Esophagus squamous epithelium (tissue), 4 donors: ENCODE measurements around the gene INTS1.

Source experiments
- POLR2A ChIP-seq, 4 donors: fragments of 450-650 bp; IDR thresholded peaks; one replicate each; pipeline ENCODE4 v1.6.1; 2017; ENCODE audit warnings: antibody characterized with exemption in 4 of 4, mild to moderate bottlenecking in 4 of 4, moderate library complexity in 3 of 4
- TF ChIP-seq, protein P1 (sequence below), 6 experiments: fragments of 450-650 bp in 4 of 6; fragments of 200-600 bp in 2 of 6; sonication (generic) in 2 of 6; IDR thresholded peaks; one replicate each; pipeline ENCODE4 v1.5.1; 2016 to 2019; ENCODE audit warnings: antibody characterized with exemption in 6 of 6, mild to moderate bottlenecking in 4 of 6, moderate library complexity in 4 of 6

DNA sequence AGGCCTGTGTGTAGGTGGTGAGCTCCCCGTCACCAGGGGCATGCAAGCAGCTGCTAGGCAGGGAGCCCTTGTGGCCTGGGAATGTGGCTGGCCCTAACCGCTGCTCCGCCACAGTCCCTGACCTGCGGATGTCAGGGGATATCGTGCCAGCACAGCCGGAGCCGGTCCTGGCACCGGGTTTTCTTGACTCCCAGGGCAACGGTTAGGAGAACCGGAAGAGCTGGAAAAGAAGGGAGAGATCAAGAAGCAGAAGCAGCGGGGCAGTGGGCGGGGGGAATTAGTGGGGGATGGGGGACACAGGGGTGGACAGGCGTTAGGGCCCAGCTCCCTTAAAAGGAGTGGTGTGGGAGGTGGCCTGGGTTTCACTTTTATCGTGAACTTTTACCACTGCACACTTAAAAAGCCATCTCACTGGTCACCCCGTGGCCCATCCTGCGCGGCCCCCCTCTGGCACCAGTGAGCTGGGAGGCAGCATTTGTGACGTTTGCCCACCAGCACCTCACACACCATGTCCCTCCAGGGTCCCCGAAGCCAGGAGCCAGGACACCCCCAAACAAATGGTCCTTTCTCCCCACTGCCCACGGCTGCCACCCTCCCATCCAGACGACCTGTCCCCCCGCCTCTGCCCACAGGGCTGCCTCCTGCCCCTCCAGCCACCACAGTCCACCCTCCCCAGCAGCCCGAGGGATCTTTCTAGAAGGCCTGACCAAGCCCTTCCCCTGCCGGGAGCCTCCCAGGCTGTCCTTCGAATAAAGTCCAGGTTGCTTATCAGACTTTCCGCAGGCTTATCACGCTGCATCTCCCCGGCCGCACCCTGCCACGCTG is 43.2 kb downstream of the INTS1 start:
- TF ChIP-seq, protein P1, sequence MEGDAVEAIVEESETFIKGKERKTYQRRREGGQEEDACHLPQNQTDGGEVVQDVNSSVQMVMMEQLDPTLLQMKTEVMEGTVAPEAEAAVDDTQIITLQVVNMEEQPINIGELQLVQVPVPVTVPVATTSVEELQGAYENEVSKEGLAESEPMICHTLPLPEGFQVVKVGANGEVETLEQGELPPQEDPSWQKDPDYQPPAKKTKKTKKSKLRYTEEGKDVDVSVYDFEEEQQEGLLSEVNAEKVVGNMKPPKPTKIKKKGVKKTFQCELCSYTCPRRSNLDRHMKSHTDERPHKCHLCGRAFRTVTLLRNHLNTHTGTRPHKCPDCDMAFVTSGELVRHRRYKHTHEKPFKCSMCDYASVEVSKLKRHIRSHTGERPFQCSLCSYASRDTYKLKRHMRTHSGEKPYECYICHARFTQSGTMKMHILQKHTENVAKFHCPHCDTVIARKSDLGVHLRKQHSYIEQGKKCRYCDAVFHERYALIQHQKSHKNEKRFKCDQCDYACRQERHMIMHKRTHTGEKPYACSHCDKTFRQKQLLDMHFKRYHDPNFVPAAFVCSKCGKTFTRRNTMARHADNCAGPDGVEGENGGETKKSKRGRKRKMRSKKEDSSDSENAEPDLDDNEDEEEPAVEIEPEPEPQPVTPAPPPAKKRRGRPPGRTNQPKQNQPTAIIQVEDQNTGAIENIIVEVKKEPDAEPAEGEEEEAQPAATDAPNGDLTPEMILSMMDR (IDR thresholded peaks at IDR 0.05): no peak
- TF ChIP-seq POLR2A (IDR thresholded peaks at IDR 0.05): no peak
